A673 (cell line): ENCODE measurements around the gene SHC1.

Source experiments
- CTCF ChIP-seq: fragments of 300-800, 200-600 bp; sonication (generic); conservative IDR thresholded peaks from 2 replicates; pipeline ENCODE4 v1.5.1; 2017; ENCODE audit warnings: low read depth, mild to moderate bottlenecking, antibody characterized with exemption, low read length, moderate library complexity, mixed read lengths
- EZH2 ChIP-seq: fragments of 200-600 bp; sonication (generic); IDR thresholded peaks from 2 replicates; pipeline ENCODE4 v1.6.1; 2017; ENCODE audit warnings: borderline replicate concordance, low read depth, mild to moderate bottlenecking, mixed read lengths, antibody characterized with exemption, low read length; ENCODE audit not compliant: poor library complexity, severe bottlenecking

GRCh38 chr1:154962156-154962749 is 8.3 kb downstream of the SHC1 start:
- TF ChIP-seq CTCF (no peak; the same call in 1 of the 2 replicates), EZH2 (no peak)
